ENCODE data around the gene ZNF282. TPM values are rescaled to one million over a fixed set of nuclear protein-coding genes. Genes with fewer than 3 reads are reported as not detected.

ZNF282 gene
- total and polyA plus RNA-seq, 9 of the 15 experiments (the other 6 are each of a cell fraction or from before 2014, with no cell fraction given) = 0.76 to 58.6 (median 17.4) TPM

DNA sequence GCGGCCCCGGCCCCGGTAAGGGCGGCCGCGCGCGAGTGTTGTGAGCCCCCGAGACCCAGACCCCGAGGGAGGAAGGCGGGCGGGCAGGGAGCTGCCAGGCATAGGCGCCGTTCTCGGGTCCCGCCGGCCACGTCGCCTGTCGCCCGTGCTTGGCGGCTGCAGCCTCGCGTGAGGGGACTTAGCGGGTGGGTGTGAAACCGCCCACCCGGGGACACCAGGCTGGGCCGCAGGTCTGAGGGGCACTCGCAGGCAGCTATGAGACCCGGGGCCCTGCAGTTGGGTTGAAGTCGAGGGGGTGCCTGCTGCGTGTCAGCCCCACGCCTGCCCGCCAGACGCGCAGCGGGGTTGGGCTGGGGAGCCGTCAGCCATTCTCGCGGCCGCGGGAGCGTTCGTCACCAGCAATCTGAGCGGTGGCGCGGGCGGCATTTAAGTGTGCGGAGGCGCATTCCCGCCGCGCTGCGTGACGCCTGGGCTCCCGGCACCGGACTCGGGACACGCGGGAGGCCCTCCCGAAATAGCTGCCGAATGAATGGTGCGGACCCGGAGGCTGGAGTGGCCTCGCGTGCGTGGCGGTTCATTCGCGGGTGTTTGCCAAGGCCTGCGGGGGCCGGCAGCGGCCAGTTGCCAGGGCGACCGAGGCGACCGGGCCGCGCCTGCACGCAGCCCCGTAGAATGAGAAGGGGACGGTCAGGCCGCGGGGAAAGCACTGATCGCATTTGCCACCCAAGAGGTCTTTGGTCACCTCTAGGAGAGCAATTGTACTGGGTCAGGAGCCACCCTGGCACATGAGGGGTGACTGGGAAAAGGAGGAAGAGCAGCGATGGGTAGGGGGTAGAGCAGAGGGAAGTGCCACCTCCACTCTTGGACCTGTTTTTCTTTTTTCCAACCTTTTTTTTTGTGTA, 47.3 kb upstream of the ZNF282 start (continued):
- no peak for TF ChIP-seq CHAMP1 (IDR thresholded peaks at IDR 0.05)
- peak; percentile 62 to 80; a peak in 3 of 4 replicates for TF ChIP-seq MNT (conservative IDR thresholded peaks at IDR 0.05)
- no peak for TF ChIP-seq IRF2 (CRISPR knock-in tag; IDR thresholded peaks at IDR 0.05)
- TF ChIP-seq ZNF12 (CRISPR knock-in tag; IDR thresholded peaks at IDR 0.05) = 0 out of 2 replicates have a peak, but pooled peaks have one; percentile 15
- TF ChIP-seq ARID4B (CRISPR knock-in tag; IDR thresholded peaks at IDR 0.05) = peak; percentile 82; the same call in 1 of the 2 replicates
- TF ChIP-seq TEAD4 (IDR thresholded peaks at IDR 0.05; ENCODE audit: low read length) = no peak
- 0 out of 2 replicates have a peak, but pooled peaks have one; percentile 22 for TF ChIP-seq TEAD4 (CRISPR knock-in tag; IDR thresholded peaks at IDR 0.05; ENCODE audit: borderline replicate concordance)
- TF ChIP-seq PHF8 (IDR thresholded peaks at IDR 0.05; ENCODE audit: borderline replicate concordance, low read length) = peak; percentile 52; the same call in 1 of the 2 replicates
- peak; percentile 70 for TF ChIP-seq HDAC2 (IDR thresholded peaks at IDR 0.05)
- TF ChIP-seq NFE2 (IDR thresholded peaks at IDR 0.05; ENCODE audit: low read depth) = 0 out of 2 replicates have a peak, but pooled peaks have one; percentile 3
- no peak for TF ChIP-seq ETS2 (tag; IDR thresholded peaks at IDR 0.05; ENCODE audit: borderline replicate concordance, poor library complexity, severe bottlenecking)
- peak; percentile 81; the same call in 1 of the 2 replicates for TF ChIP-seq TARDBP (IDR thresholded peaks at IDR 0.05)
- TF ChIP-seq SIN3A (IDR thresholded peaks at IDR 0.05; ENCODE audit: borderline replicate concordance in 2 of 2, control insufficient read depth in 1 of 2, low read depth in 2 of 2, low read length in 2 of 2) = peak; percentile 38 to 83; a peak in 3 of 4 replicates
- TF ChIP-seq KAT2B (IDR thresholded peaks at IDR 0.05; ENCODE audit: low read depth, low read length) = no peak
- peak; percentile 80 for TF ChIP-seq KDM5B (IDR thresholded peaks at IDR 0.05; ENCODE audit: insufficient replicate concordance, low read depth, low read length)
- TF ChIP-seq CCNT2 (IDR thresholded peaks at IDR 0.05; ENCODE audit: borderline replicate concordance, extremely low read depth, insufficient read length, low read depth, low read length) = no peak
- TF ChIP-seq EZH2 (IDR thresholded peaks at IDR 0.05; ENCODE audit: borderline replicate concordance, low read depth, low read length) = no peak
